DMS 273 (cell line): ENCODE measurements around the gene ITPKC.

Experiments
- DNase-seq: peaks from one replicate; lab custom pipeline; 2025; ENCODE audit not compliant: unreplicated experiment; lab: John Stamatoyannopoulos, UW

The ITPKC gene

GRCh38 chr19:40739030-40739839 is 22.3 kb downstream of the ITPKC start:
- no peak for DNase-seq

GRCh38 chr19:40739871-40740703 is 23.2 kb downstream of the ITPKC start:
- DNase-seq = no peak

DNA sequence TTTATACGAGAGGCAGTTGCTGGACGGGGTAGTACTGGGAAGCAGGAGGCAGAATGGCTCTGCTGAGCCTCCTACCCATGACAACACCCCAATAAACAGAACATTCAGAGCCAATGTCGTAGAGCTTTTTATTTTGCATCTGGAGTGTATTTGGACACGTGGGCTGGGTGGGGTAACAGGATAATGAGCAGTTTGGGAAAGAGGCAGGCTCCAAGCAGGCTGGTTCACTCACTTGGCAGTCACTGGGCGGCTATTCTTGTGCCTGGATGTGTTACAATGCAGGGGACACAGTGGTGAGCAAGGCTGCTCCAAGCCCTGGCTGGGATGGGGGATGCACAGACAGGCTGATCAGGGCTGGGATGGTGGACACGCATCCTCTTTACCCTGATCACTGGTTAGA is 23.8 kb downstream of the ITPKC start:
- no peak for DNase-seq

DNA sequence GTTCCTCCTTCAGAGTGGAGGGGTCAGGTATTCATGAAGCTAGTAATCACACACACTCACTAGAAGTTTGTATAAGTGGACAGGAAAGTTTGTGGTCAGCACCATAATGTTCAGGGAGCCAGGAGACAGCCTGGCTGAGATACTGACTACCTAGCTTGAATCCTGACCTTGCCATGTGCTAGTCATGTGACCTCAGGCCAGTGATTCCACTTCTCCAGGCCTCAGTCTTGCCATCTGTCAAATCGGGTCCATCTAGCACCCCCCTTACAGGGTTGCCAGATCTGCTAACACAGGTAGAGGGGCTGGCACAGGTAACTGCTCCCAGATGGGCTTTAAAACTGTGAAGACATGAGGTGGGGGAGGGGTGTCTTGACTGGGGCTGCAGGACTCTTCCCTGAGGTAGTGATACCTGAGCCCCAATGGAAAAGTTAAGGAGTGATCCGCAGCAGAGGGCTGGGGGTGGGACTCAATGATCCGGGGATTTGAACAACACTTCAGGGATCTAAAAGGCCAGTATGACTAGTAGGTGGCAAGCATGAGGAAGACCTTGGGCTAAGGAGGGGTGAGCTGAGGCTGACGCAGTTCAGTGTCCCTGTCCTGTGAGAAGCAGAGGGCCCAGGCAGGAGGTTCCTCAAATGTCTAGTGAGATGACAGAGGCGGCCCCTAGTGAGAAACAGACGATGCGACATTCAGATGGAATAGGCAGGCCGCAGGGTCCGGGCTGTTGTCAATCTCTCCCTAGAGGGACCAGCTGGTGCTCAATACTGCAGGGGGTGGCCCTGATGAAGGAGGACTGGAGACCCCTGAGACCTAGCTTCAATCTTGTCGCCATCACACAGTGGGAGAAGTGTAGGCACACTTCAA is 24.8 kb downstream of the ITPKC start:
- DNase-seq = no peak

DNA sequence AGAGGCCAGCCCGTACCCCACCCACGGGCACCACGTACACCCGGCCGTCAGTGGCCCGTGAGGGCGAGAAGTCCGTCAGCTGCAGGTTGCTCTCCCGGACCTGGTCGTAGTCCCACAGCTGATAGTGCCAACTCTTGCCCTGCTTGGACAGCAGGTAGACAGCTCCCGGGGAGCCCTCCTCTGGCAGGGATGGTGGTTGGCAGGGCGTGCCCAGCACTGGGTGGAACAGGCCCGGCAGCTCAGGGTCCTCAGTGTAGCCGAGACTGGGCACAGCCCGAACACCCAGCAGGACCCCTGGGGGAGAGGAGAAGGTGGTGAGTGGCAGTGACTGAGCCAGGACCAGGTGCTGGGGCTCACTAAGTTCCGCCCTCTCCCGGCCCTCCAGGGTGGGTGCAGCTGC is 25.6 kb downstream of the ITPKC start:
- no peak for DNase-seq

DNA sequence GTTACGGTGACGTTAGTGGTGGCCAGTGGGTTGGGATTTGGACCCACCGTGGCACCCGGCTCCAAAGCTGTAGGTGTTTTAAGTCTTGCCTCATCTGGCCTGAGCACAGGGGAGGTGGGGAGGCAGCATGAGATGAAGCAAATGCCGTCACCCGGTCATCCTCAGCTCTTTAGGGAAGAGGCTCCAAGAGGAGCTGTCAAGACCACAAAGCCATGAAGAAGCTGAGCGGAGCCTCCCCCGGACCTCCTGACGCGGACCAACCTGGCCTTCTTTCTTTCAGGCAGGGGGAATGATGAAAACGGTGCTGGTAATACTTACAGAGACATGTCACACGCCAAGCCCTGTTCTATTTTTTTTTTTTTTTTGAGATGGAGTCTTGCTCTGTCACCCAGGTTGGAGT is 26.0 kb downstream of the ITPKC start:
- no peak for DNase-seq

DNA sequence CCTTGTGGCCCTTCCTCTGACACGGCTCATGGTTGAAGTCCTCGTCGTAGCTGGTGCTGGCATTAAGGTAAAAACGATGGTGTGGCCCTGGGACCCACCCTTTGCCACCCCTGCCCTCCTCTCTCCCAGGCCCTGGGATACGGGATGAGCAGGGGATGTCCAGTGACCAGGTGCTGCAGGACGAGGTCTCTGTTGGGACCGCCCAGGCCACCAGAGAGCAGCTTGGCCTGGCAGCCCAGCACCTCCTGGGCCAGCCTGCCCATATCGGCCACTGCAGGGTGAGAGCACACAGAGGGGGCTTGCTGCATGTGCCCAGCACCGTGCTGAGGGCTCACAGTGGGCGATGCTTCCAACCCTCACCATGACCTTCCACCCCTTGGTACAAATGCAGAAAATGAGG is 27.0 kb downstream of the ITPKC start:
- DNase-seq = no peak

DNA sequence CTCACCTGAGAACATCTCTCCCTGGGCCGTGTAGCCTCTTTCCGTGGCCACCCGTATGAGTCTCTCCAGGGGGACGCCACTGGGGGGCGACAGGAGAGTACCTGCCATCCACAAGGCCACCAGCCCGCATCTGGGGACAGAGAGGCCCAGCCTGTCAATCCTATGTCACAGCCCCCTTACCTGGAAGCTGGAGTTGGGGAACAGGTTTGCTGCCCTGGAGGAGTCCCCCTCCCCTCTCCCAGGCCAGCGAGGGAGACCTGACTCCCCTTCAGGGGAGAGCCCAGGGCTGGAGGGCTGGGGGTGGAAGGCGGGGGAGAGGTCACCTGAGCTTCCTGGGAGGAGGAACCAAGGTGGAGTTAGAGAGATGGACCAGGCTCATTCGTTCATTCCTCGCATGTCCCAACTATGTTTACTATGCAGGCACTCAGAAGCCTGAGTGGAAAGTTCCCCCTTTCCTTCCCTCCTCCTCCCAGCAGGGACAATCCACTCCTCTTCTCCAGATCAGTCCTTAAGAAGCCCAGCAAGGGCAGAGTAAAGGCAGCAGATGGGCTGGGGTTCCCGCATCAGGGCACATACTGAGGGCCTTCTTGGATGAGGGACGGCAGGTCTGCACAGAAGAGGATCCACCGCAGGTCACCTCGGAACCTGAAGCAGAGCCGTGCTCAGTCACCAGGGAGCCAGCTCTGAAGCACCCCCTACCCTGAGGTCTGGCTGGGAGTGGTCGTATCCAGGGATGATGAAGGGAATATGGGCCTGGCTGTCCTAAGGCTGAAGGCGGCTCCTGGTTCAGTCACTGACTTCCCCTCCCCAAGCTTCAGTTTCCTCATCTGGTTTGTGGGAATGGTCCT is 27.9 kb downstream of the ITPKC start:
- DNase-seq = no peak

- no peak for DNase-seq
Observed at GRCh38 chr19:40745402-40745780, 28.5 kb downstream of the ITPKC start.

- DNase-seq = no peak
Observed at GRCh38 chr19:40747536-40747935, 30.6 kb downstream of the ITPKC start.

DNA sequence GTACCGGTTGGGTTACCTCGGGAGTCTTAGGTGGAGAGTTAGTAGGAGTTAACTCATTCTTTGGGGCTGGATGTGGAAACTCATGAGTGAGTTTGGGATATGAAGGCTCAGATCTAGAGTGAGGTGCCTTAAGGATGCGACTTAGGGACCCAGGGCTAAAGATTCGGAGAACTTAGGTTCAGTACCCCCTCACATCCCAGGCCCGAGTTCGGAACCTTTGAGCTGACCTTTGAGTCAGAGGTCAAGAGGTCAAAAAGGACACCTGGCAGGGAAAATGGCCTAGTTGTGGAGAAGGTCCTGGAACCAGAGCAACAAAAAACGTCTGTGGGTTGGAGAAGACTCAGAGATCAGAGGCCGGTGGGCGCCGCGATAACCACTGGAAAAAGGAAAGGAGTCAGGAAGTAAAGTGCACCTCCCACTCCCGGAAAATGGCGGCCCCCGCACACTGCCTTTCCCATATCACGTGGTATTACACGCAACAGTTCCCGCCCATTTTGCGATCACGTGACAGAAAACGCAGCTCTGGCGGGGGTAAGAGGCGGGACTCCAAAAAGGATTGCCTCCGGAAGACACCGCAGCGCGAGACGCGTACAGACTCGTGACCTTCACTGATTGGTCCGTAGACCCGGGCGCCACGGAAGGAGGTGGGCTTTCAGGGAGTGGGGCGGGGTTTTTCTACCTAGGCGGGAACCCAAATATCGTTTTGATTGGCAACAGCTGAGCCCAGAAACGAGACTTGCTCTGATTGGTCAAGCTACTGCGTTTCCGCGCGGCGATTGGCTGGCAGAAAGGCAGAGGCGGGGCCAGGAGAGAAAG is 33.4 kb downstream of the ITPKC start, which contains the start of gene ACTMAP:
Gene ACTMAP (minus strand): TSS at position 420 of the 816 bp plus-strand sequence. CDS start 674 bp downstream, outside the sequence.
- DNase-seq = peak; percentile 100

- DNase-seq = peak; percentile 99
Observed at GRCh38 chr19:40750874-40751537, 34.1 kb downstream of the ITPKC start, which contains the start of gene SNRPA. Gene SNRPA, plus strand, starts transcription at chr19:40751203. Its CDS starts 206 bp downstream, at chr19:40751409.

GRCh38 chr19:40752257-40752781 is 35.4 kb downstream of the ITPKC start:
- no peak for DNase-seq

- DNase-seq = no peak
Observed at GRCh38 chr19:40754611-40755247, 37.8 kb downstream of the ITPKC start.

DNA sequence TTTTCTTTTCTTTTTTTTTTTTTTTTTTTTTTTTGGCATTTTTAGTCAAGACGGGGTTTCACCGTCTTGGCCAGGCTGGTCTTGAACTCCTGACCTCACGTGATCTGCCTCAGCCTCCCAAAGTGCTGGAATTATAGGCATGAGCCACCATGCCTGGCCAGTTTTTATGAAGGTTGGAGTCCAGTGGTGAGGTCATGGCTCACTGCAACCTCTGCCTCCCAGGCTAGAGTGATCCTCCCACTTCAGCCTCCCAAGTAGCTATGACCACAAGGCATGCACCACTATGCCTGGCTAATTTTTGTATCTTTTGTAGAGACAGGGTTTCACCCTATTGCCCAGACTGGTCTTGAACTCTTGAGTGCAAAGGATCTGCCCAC is 38.3 kb downstream of the ITPKC start:
- DNase-seq = no peak

DNA sequence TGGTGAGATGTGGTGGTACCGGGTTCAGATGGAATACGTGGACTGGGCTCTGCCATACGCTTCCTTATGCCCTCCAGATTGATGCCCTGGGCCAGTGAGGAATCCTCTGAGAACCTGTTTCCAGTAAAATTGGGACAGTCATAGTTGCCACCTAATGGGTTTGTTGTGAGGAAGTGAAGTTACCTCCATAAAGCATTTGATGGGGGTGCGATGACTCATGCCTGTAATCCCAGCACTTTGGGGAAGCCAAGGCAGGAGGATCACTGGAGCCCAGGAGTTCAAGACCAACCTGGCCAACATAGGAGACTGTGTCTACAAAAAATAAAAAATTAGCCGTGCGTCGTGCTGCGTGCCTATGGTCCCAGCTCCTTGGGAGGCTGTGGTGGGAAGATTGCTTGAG is 38.9 kb downstream of the ITPKC start:
- no peak for DNase-seq

DNA sequence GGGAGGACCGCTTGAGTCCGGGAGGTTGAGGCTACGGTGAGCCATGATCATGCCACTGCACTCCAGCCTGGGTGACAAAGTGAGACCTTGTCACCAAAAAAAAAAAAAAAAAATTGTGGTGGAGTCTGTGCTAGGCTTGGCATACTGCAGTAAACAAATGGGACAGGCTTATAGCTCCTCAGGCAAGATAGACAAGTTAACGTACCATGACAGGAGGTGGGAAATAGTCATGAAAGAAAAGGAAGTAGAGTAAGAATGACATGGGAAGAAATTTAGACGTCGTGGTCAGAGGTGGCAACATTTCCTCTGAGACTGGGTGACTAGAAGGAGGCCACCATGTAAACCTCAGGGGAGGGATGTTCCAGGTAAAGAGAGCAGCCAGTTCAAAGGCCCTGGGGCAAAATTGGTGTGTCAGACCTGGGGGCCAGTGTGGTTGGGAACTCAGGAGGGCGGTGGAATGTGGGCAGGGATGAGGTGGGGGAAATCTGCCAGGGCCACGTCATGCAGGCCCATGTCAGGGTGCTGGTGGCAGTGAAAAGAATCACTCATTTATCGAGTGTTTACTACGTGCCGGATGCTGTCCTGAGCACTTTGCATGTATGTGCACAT is 39.7 kb downstream of the ITPKC start:
- no peak for DNase-seq

- no peak for DNase-seq
Observed at GRCh38 chr19:40758491-40758890, 41.6 kb downstream of the ITPKC start.
